MM.1S (cell line): ENCODE data around the gene CUBN.

Experiments used
- DNase-seq: peaks from one replicate; pipeline ENCODE4 v3.0.0-alpha.2; 2015
- H2AFZ ChIP-seq: fragments of 300-600 bp; sonication (generic); 2 replicates; pipeline ENCODE4 v1.6.0; 2016; ENCODE audit warnings: antibody characterized with exemption, low read length
- H3F3A ChIP-seq: fragments of 300-600 bp; sonication (generic); 2 replicates; pipeline ENCODE4 v1.6.1; 2016; ENCODE audit warnings: mild to moderate bottlenecking, antibody characterized with exemption, low read length, moderate library complexity, mixed read lengths; ENCODE audit not compliant: insufficient read depth
- H3K27ac ChIP-seq: fragments of 300-600 bp; sonication (generic); 2 replicates; pipeline ENCODE4 v1.5.1; 2016; ENCODE audit warnings: mild to moderate bottlenecking, low read length
- H3K27me3 ChIP-seq: fragments of 300-600 bp; sonication (generic); replicated peaks from 2 replicates; pipeline ENCODE4 v1.6.0; 2016; ENCODE audit warnings: low read length; ENCODE audit not compliant: insufficient read depth
- H3K36me3 ChIP-seq: fragments of 300-600 bp; sonication (generic); replicated peaks from 2 replicates; pipeline ENCODE4 v1.6.1; 2016; ENCODE audit warnings: mild to moderate bottlenecking, low read length, mixed read lengths; ENCODE audit not compliant: insufficient read depth
- H3K4me1 ChIP-seq: fragments of 300-600 bp; sonication (generic); 2 replicates; pipeline ENCODE4 v1.6.1; 2016; ENCODE audit warnings: low read length, mixed read lengths
- H3K4me2 ChIP-seq: fragments of 300-600 bp; sonication (generic); 2 replicates; pipeline ENCODE4 v1.6.0; 2016; ENCODE audit warnings: low read depth, low read length
- H3K4me3 ChIP-seq: fragments of 300-600 bp; sonication (generic); 2 replicates; pipeline ENCODE4 v1.5.1; 2016; ENCODE audit warnings: low read length, mixed read lengths
- H3K79me2 ChIP-seq: fragments of 300-600 bp; sonication (generic); 2 replicates; pipeline ENCODE4 v1.6.1; 2016; ENCODE audit warnings: mixed run types, low read length, mixed read lengths
- H3K9ac ChIP-seq: fragments of 300-600 bp; sonication (generic); 2 replicates; pipeline ENCODE4 v1.6.1; 2016; ENCODE audit warnings: low read length, mixed read lengths
- H3K9me2 ChIP-seq: fragments of 300-600 bp; sonication (generic); replicated peaks from 2 replicates; pipeline ENCODE4 v1.6.1; 2016; ENCODE audit warnings: mild to moderate bottlenecking, low read length, mixed read lengths; ENCODE audit not compliant: insufficient read depth
- H3K9me3 ChIP-seq: fragments of 300-600 bp; sonication (generic); replicated peaks from 2 replicates; pipeline ENCODE4 v1.6.1; 2016; ENCODE audit warnings: mild to moderate bottlenecking, low read length, mixed read lengths; ENCODE audit not compliant: insufficient read depth
- H4K20me1 ChIP-seq: fragments of 300-600 bp; sonication (generic); 2 replicates; pipeline ENCODE4 v1.6.1; 2016; ENCODE audit warnings: mild to moderate bottlenecking, low read length, moderate library complexity, mixed read lengths; ENCODE audit not compliant: insufficient read depth
- CTCF ChIP-seq: fragments of 300-600 bp; sonication (generic); IDR thresholded peaks from 2 replicates; pipeline ENCODE4 v1.5.1; 2016; ENCODE audit warnings: antibody characterized with exemption, low read length, mixed read lengths
- EZH2 ChIP-seq: fragments of 300-600 bp; sonication (generic); optimal IDR thresholded peaks from 2 replicates; pipeline ENCODE3; 2017; ENCODE audit warnings: low read depth, mild to moderate bottlenecking, antibody characterized with exemption, low read length, mixed read lengths
- EZH2phosphoT487 ChIP-seq: fragments of 300-600 bp; sonication (generic); IDR thresholded peaks from 2 replicates; pipeline ENCODE4 v1.6.1; 2018; ENCODE audit warnings: antibody characterized with exemption, low read length

The CUBN gene

GRCh38 chr10:17029239-17029580 is 100.4 kb downstream of the CUBN start:
- no peak for DNase-seq
- peak overlapping the region; percentile 46; the same call in 1 of the 2 replicates for H3K9ac ChIP-seq
- peaks cover 25% of the 10 kb centered on the region for H3K4me1 ChIP-seq
- H3K9me2 ChIP-seq: no peaks in the 10 kb centered on the region
- no peaks in the 10 kb centered on the region for H3K9me3 ChIP-seq
- H3F3A ChIP-seq: peaks cover 16% of the 10 kb centered on the region
- no peaks in the 10 kb centered on the region for H3K27me3 ChIP-seq
- H3K4me3 ChIP-seq: peak overlapping the region; percentile 34; the same call in 1 of the 2 replicates
- no peaks in the 10 kb centered on the region for H3K36me3 ChIP-seq
- peak overlapping the region; percentile 10 for H2AFZ ChIP-seq
- H4K20me1 ChIP-seq: no peaks in the 10 kb centered on the region
- peak overlapping the region; percentile 71 for H3K4me2 ChIP-seq
- TF ChIP-seq CTCF: no peak
- no peak for TF ChIP-seq EZH2
- TF ChIP-seq EZH2phosphoT487: no peak
- H3K79me2 ChIP-seq: no peaks in the 10 kb centered on the region
- peak overlapping the region; percentile 56; the same call in 1 of the 2 replicates for H3K27ac ChIP-seq

GRCh38 chr10:17028798-17029197 is 100.8 kb downstream of the CUBN start:
- no peaks in the 10 kb centered on the region for H3K9me3 ChIP-seq
- H3K4me2 ChIP-seq: peak overlapping the region; percentile 71; the same call in 1 of the 2 replicates
- peak overlapping the region; percentile 56; the same call in 1 of the 2 replicates for H3K27ac ChIP-seq
- peaks cover 26% of the 10 kb centered on the region for H3K4me1 ChIP-seq
- no peak overlapping the region for H3K4me3 ChIP-seq
- no peaks in the 10 kb centered on the region for H3K9me2 ChIP-seq
- peak overlapping the region; percentile 46; the same call in 1 of the 2 replicates for H3K9ac ChIP-seq
- H3F3A ChIP-seq: peaks cover 20% of the 10 kb centered on the region
- no peak for DNase-seq
- TF ChIP-seq CTCF: no peak
- no peak for TF ChIP-seq EZH2phosphoT487
- no peak for TF ChIP-seq EZH2
- no peaks in the 10 kb centered on the region for H3K79me2 ChIP-seq
- H3K36me3 ChIP-seq: no peaks in the 10 kb centered on the region
- H3K27me3 ChIP-seq: no peaks in the 10 kb centered on the region
- H2AFZ ChIP-seq: peak overlapping the region; percentile 10; the same call in 1 of the 2 replicates
- no peaks in the 10 kb centered on the region for H4K20me1 ChIP-seq

- H3K4me2 ChIP-seq: no peak overlapping the region
- no peaks in the 10 kb centered on the region for H3K27me3 ChIP-seq
- no peak overlapping the region for H3K9ac ChIP-seq
- H4K20me1 ChIP-seq: no peaks in the 10 kb centered on the region
- H3K4me1 ChIP-seq: peaks cover 30% of the 10 kb centered on the region
- TF ChIP-seq CTCF: no peak
- no peak for TF ChIP-seq EZH2
- no peak for TF ChIP-seq EZH2phosphoT487
- H3K4me3 ChIP-seq: no peak overlapping the region
- H2AFZ ChIP-seq: no peak overlapping the region
- H3K79me2 ChIP-seq: no peaks in the 10 kb centered on the region
- no peaks in the 10 kb centered on the region for H3K9me2 ChIP-seq
- DNase-seq: no peak
- H3K9me3 ChIP-seq: no peaks in the 10 kb centered on the region
- no peak overlapping the region for H3K27ac ChIP-seq
- H3K36me3 ChIP-seq: no peaks in the 10 kb centered on the region
- peaks cover 27% of the 10 kb centered on the region for H3F3A ChIP-seq
Measured at GRCh38 chr10:17026686-17027485, 102.7 kb downstream of the CUBN start.
